Stimulated activated CD8-positive, alpha-beta memory T cell treated with anti-CD3 and anti-CD28 coated beads, Interleukin-4, amount 100 ng/mL, for 1 hour (primary cell): ENCODE results near the gene GRIA3.

Source experiments
- DNase-seq, 2 donors: peaks; one replicate each; pipeline ENCODE4 v3.0.0-alpha.2; 2020; ENCODE audit warnings: low read depth in 2 of 2, low spot score in 1 of 2

The GRIA3 gene

GRCh38 chrX:123193101-123193500 is 9.0 kb downstream of the GRIA3 start:
- DNase-seq = no peak

- no peak for DNase-seq
These were observed 15.3 kb downstream of the GRIA3 start for GRCh38 chrX:123199338-123199737.

- DNase-seq = no peak
These were observed 17.6 kb downstream of the GRIA3 start for GRCh38 chrX:123201720-123202119.

- no peak for DNase-seq
These were observed 18.4 kb downstream of the GRIA3 start for GRCh38 chrX:123202523-123202922.

GRCh38 chrX:123203772-123204171 is 19.7 kb downstream of the GRIA3 start:
- DNase-seq = no peak

GRCh38 chrX:123206176-123206575 is 22.1 kb downstream of the GRIA3 start:
- no peak for DNase-seq

GRCh38 chrX:123210252-123210651 is 26.2 kb downstream of the GRIA3 start:
- DNase-seq = no peak

- DNase-seq = no peak
These were observed 31.5 kb downstream of the GRIA3 start for GRCh38 chrX:123215397-123216089.

GRCh38 chrX:123217077-123217476 is 33.0 kb downstream of the GRIA3 start:
- DNase-seq = no peak

- DNase-seq = no peak
These were observed 33.6 kb downstream of the GRIA3 start for GRCh38 chrX:123217728-123218127.

GRCh38 chrX:123219916-123220315 is 35.8 kb downstream of the GRIA3 start:
- DNase-seq = no peak

- DNase-seq = no peak
These were observed 38.8 kb downstream of the GRIA3 start for GRCh38 chrX:123222920-123223319.

GRCh38 chrX:123223409-123223808 is 39.3 kb downstream of the GRIA3 start:
- DNase-seq = no peak

GRCh38 chrX:123223859-123224258 is 39.8 kb downstream of the GRIA3 start:
- no peak for DNase-seq

- no peak for DNase-seq
These were observed 46.7 kb downstream of the GRIA3 start for GRCh38 chrX:123230798-123231197.

- no peak for DNase-seq
These were observed 52.8 kb downstream of the GRIA3 start for GRCh38 chrX:123236859-123237258.

GRCh38 chrX:123237271-123237670 is 53.2 kb downstream of the GRIA3 start:
- no peak for DNase-seq

- no peak for DNase-seq
These were observed 70.4 kb downstream of the GRIA3 start for GRCh38 chrX:123254457-123254856.

GRCh38 chrX:123256378-123256777 is 72.3 kb downstream of the GRIA3 start:
- no peak for DNase-seq

GRCh38 chrX:123260920-123261418 is 76.9 kb downstream of the GRIA3 start:
- no peak for DNase-seq

GRCh38 chrX:123263270-123263669 is 79.2 kb downstream of the GRIA3 start:
- no peak for DNase-seq

- DNase-seq = no peak
These were observed 79.7 kb downstream of the GRIA3 start for GRCh38 chrX:123263747-123264146.

GRCh38 chrX:123267220-123267619 is 83.1 kb downstream of the GRIA3 start:
- DNase-seq = no peak
